ENCODE measurements around the gene CDKN3. TPM values are rescaled to one million over a fixed set of nuclear protein-coding genes. Genes with fewer than 3 reads are reported as not detected.
"Not testable (repeated sequence)": the region's sequence is repeated elsewhere in the genome, so short reads cannot be mapped to it uniquely, and the experiment has no call there.

CDKN3 gene
- total RNA-seq, 2 experiments from 2014 or later: 150 to 157 TPM

DNA sequence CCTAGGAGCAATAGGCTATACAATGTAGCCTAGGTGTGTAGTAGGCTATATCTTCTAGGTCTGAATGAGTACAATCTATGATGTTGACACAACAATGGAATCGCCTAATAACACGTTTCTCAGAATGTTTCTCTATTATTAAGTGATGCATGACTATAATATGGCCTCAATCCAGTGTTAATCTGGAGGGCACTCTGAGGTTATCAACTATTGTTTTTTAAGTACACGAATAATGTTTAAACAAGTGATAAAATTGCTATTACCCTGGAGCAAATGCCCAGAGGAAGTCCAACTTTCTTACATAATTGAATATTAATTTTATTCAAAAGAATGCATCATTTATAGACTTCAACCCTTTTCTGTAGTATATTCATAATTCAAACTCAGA, 60.8 kb downstream of the CDKN3 start:
- H4K20me1 ChIP-seq (ENCODE audit: insufficient read depth, low read length): no peaks in the 10 kb centered on the region
- H3K4me3 ChIP-seq (ENCODE audit: low read depth, low read length, poor library complexity, severe bottlenecking): no peak overlapping the region
- no peaks in the 10 kb centered on the region for H3K4me1 ChIP-seq (ENCODE audit: insufficient read depth, low read length, poor library complexity, severe bottlenecking)
- H3K36me3 ChIP-seq (ENCODE audit: insufficient read depth, low read length): no peaks in the 10 kb centered on the region
- no peak for TF ChIP-seq EZH2phosphoT487 (IDR thresholded peaks at IDR 0.05; ENCODE audit: borderline replicate concordance, low read depth, low read length)
- no peak for TF ChIP-seq CTCF (conservative IDR thresholded peaks at IDR 0.05; ENCODE audit: low read length)
- no peaks in the 10 kb centered on the region for H3K9me2 ChIP-seq (ENCODE audit: insufficient read depth, low read length)
- CTCF ChIA-PET (ENCODE audit: unreplicated experiment): no interaction called here
- no peaks in the 10 kb centered on the region for H3K79me2 ChIP-seq (ENCODE audit: insufficient read depth, low read depth, low read length)
- intact Hi-C loops (cut with micrococcal nuclease; ENCODE audit: unreplicated experiment): no loop called here
- H2AFZ ChIP-seq (ENCODE audit: low read length): no peak overlapping the region
- no TSS peak for BruUV-seq (replicated peaks)
- no peak for DNase-seq (ENCODE audit: low spot score)
- peaks cover 8% of the 10 kb centered on the region; the same call in 1 of the 2 replicates for H3K9me3 ChIP-seq (ENCODE audit: low read length)
- POLR2A ChIA-PET: interaction anchor here (0.7 to 1.4 kb wide), 4 partner anchors 11 to 517 kb away, joined by 3 to 5 read pairs (median 5); no protein-coding TSS in a partner anchor
- H3K27ac ChIP-seq (ENCODE audit: low read depth, low read length, poor library complexity, severe bottlenecking): no peak overlapping the region
- H3K4me2 ChIP-seq (ENCODE audit: low read length): no peak overlapping the region

GRCh38 chr14:54458536-54458935, 61.7 kb downstream of the CDKN3 start:
- BruUV-seq (replicated peaks); H3K79me2 ChIP-seq (ENCODE audit: insufficient read depth, low read depth, low read length); H3K36me3 ChIP-seq (ENCODE audit: insufficient read depth, low read length); H3K9me3 ChIP-seq (ENCODE audit: low read length); H2AFZ ChIP-seq (ENCODE audit: low read length); DNase-seq (ENCODE audit: low spot score); H4K20me1 ChIP-seq (ENCODE audit: insufficient read depth, low read length); H3K4me2 ChIP-seq (ENCODE audit: low read length); H3K4me3 ChIP-seq (ENCODE audit: low read depth, low read length, poor library complexity, severe bottlenecking); H3K4me1 ChIP-seq (ENCODE audit: insufficient read depth, low read length, poor library complexity, severe bottlenecking); POLR2A ChIA-PET; H3K27ac ChIP-seq (ENCODE audit: low read depth, low read length, poor library complexity, severe bottlenecking); H3K9me2 ChIP-seq (ENCODE audit: insufficient read depth, low read length); CTCF ChIA-PET (ENCODE audit: unreplicated experiment); intact Hi-C loops (cut with micrococcal nuclease; ENCODE audit: unreplicated experiment): not testable (repeated sequence)

DNA sequence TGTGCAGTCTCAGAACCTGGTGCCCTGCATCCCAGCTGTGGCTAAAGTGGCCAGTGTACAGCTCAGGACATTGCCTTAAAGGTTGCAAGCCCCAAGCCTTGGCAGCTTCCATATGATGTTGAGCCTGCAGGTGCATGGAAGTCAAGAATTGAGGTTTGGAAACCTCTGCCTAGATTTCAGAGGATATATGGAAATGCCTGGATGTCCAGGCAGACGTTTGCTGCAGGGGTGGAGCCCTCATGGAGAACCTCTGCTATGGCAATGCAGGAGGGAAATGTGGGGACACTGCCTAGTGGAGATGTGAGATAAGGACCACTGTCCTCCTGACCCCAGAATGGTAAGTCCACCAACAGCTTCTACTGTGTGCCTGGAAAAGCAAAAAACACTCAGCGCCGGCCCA, 62.3 kb downstream of the CDKN3 start:
- Histone ChIP-seq H4K20me1 (ENCODE audit: insufficient read depth, low read length) (no peaks in the 10 kb centered on the region), H3K27ac (ENCODE audit: low read depth, low read length, poor library complexity, severe bottlenecking) (no peak overlapping the region), H2AFZ (ENCODE audit: low read length) (no peak overlapping the region), H3K4me2 (ENCODE audit: low read length) (no peak overlapping the region), H3K36me3 (ENCODE audit: insufficient read depth, low read length) (no peaks in the 10 kb centered on the region), H3K9me2 (ENCODE audit: insufficient read depth, low read length) (no peaks in the 10 kb centered on the region), H3K4me3 (ENCODE audit: low read depth, low read length, poor library complexity, severe bottlenecking) (no peak overlapping the region), H3K9me3 (ENCODE audit: low read length) (peaks cover 8% of the 10 kb centered on the region; the same call in 1 of the 2 replicates), H3K4me1 (ENCODE audit: insufficient read depth, low read length, poor library complexity, severe bottlenecking) (no peaks in the 10 kb centered on the region), H3K79me2 (ENCODE audit: insufficient read depth, low read depth, low read length) (no peaks in the 10 kb centered on the region)
- TF ChIP-seq CTCF (conservative IDR thresholded peaks at IDR 0.05; ENCODE audit: low read length): no peak
- TF ChIP-seq EZH2phosphoT487 (IDR thresholded peaks at IDR 0.05; ENCODE audit: borderline replicate concordance, low read depth, low read length): no peak
- intact Hi-C loops (cut with micrococcal nuclease; ENCODE audit: unreplicated experiment): no loop called here
- CTCF ChIA-PET (ENCODE audit: unreplicated experiment): no interaction called here
- no TSS peak for BruUV-seq (replicated peaks)
- no peak for DNase-seq (ENCODE audit: low spot score)
- POLR2A ChIA-PET: no interaction called here

Data from OCI-LY7 (cell line).